ENCODE measurements around the gene ABHD17B. TPM values are rescaled to one million over a fixed set of nuclear protein-coding genes. Genes with fewer than 3 reads are reported as not detected.

The ABHD17B gene
- total and polyA plus RNA-seq, 3 experiments from 2014 or later: 17.0 to 26.6 (median 17.3) TPM

GRCh38 chr9:71937070-71937625, 26.2 kb upstream of the ABHD17B start:
- H3K27ac ChIP-seq (ENCODE audit: low read depth, low read length): no peak overlapping the region
- no peaks in the 10 kb centered on the region for H3K4me1 ChIP-seq (ENCODE audit: insufficient read depth, low read length)
- DNase-seq: no peak
- no peaks in the 10 kb centered on the region for H3K9me3 ChIP-seq (ENCODE audit: low read length)
- Mint-ChIP-seq H3K4me1 (peaks cover 28 to 49% (median 48%) of the 10 kb centered on the region in 3 donors), H3K27me3 (no peaks in the 10 kb centered on the region), H3K9me3 (peaks cover 0 to 7% (median 0%) of the 10 kb centered on the region in 5 donors), H3K4me3 (peak overlapping the region in 1 of 7 donors; percentile 51), H3K36me3 (peaks cover 0 to 4% (median 3%) of the 10 kb centered on the region in 3 donors), H3K27ac (peak overlapping the region in 1 of 8 donors; percentile 48)
- POLR2A ChIA-PET: no interaction called here
- no peaks in the 10 kb centered on the region for H3K36me3 ChIP-seq (ENCODE audit: insufficient read depth, low read length)
- H3K27me3 ChIP-seq (ENCODE audit: insufficient read depth, low read length, poor library complexity, severe bottlenecking): no peaks in the 10 kb centered on the region
- CTCF ChIA-PET: no interaction called here
- H3K4me3 ChIP-seq (ENCODE audit: low read length): no peak overlapping the region

DNA sequence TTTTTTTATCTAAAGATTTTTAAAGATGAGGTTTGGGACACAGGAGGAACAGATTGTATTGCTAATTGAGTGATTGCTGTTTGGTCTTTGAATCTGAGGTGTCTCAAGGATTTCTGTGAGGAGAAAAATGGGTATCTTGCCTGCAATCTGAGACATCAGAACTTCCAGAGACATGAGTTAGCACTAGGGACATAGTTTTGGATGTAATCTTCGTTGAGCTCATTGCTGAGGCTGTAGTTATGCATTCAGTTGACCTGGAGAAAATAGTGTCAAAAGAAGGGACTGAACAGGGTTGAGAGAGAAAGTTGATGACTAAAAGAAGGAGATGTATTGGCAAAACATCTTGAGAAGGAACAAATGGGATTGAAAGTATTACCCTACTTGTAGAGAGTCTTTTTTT, 25.1 kb upstream of the ABHD17B start:
- H3K27me3 ChIP-seq (ENCODE audit: insufficient read depth, low read length, poor library complexity, severe bottlenecking): no peaks in the 10 kb centered on the region
- no peak overlapping the region for H3K4me3 ChIP-seq (ENCODE audit: low read length)
- no peak overlapping the region for H3K4me3 Mint-ChIP-seq
- no peaks in the 10 kb centered on the region for H3K9me3 ChIP-seq (ENCODE audit: low read length)
- H3K36me3 ChIP-seq (ENCODE audit: insufficient read depth, low read length): no peaks in the 10 kb centered on the region
- H3K27ac ChIP-seq (ENCODE audit: low read depth, low read length): no peak overlapping the region
- no peaks in the 10 kb centered on the region for H3K4me1 ChIP-seq (ENCODE audit: insufficient read depth, low read length)
- DNase-seq: no peak
- H3K4me1 Mint-ChIP-seq: peaks cover 19 to 41% (median 38%) of the 10 kb centered on the region in 3 donors
- peaks cover 0 to 7% (median 0%) of the 10 kb centered on the region in 5 donors for H3K9me3 Mint-ChIP-seq
- POLR2A ChIA-PET: interaction anchor here (0.6 kb wide), 1 partner anchor 171 kb away, joined by 4 read pairs; no protein-coding TSS in a partner anchor
- CTCF ChIA-PET: no interaction called here
- peak overlapping the region in 2 of 8 donors; percentile 18 to 64 for H3K27ac Mint-ChIP-seq
- H3K27me3 Mint-ChIP-seq: no peaks in the 10 kb centered on the region
- peaks cover 0 to 7% (median 3%) of the 10 kb centered on the region in 3 donors for H3K36me3 Mint-ChIP-seq

GRCh38 chr9:71931166-71931565, 20.2 kb upstream of the ABHD17B start:
- Histone ChIP-seq H3K9me3 (ENCODE audit: low read length) (no peaks in the 10 kb centered on the region), H3K4me3 (ENCODE audit: low read length) (no peak overlapping the region), H3K27me3 (ENCODE audit: insufficient read depth, low read length, poor library complexity, severe bottlenecking) (no peaks in the 10 kb centered on the region), H3K36me3 (ENCODE audit: insufficient read depth, low read length) (no peaks in the 10 kb centered on the region), H3K27ac (ENCODE audit: low read depth, low read length) (no peak overlapping the region), H3K4me1 (ENCODE audit: insufficient read depth, low read length) (no peaks in the 10 kb centered on the region)
- H3K4me3 Mint-ChIP-seq: no peak overlapping the region
- H3K36me3 Mint-ChIP-seq: peaks cover 0 to 13% (median 7%) of the 10 kb centered on the region in 3 donors
- no peak overlapping the region for H3K27ac Mint-ChIP-seq
- CTCF ChIA-PET: interaction anchor here (1.5 kb wide), 1 partner anchor 10 kb away, joined by 3 read pairs; no protein-coding TSS in a partner anchor
- POLR2A ChIA-PET: no interaction called here
- H3K27me3 Mint-ChIP-seq: no peaks in the 10 kb centered on the region
- peaks cover 11 to 31% (median 20%) of the 10 kb centered on the region in 3 donors for H3K4me1 Mint-ChIP-seq
- H3K9me3 Mint-ChIP-seq: peaks cover 0 to 7% (median 0%) of the 10 kb centered on the region in 5 donors
- DNase-seq: no peak

GRCh38 chr9:71929791-71930440, 18.9 kb upstream of the ABHD17B start:
- no peak for DNase-seq
- Histone ChIP-seq H3K9me3 (ENCODE audit: low read length) (no peaks in the 10 kb centered on the region), H3K4me1 (ENCODE audit: insufficient read depth, low read length) (no peaks in the 10 kb centered on the region), H3K4me3 (ENCODE audit: low read length) (no peak overlapping the region), H3K27ac (ENCODE audit: low read depth, low read length) (no peak overlapping the region), H3K36me3 (ENCODE audit: insufficient read depth, low read length) (no peaks in the 10 kb centered on the region), H3K27me3 (ENCODE audit: insufficient read depth, low read length, poor library complexity, severe bottlenecking) (no peaks in the 10 kb centered on the region)
- CTCF ChIA-PET: no interaction called here
- no peak overlapping the region for H3K4me3 Mint-ChIP-seq
- H3K27ac Mint-ChIP-seq: no peak overlapping the region
- no peaks in the 10 kb centered on the region for H3K27me3 Mint-ChIP-seq
- H3K9me3 Mint-ChIP-seq: peaks cover 0 to 7% (median 0%) of the 10 kb centered on the region in 5 donors
- H3K36me3 Mint-ChIP-seq: peaks cover 0 to 14% (median 5%) of the 10 kb centered on the region in 3 donors
- H3K4me1 Mint-ChIP-seq: peaks cover 4 to 19% (median 7%) of the 10 kb centered on the region in 3 donors
- POLR2A ChIA-PET: no interaction called here

GRCh38 chr9:71929223-71929622, 18.2 kb upstream of the ABHD17B start:
- Histone ChIP-seq H3K4me3 (ENCODE audit: low read length) (no peak overlapping the region), H3K9me3 (ENCODE audit: low read length) (no peaks in the 10 kb centered on the region), H3K27me3 (ENCODE audit: insufficient read depth, low read length, poor library complexity, severe bottlenecking) (no peaks in the 10 kb centered on the region), H3K4me1 (ENCODE audit: insufficient read depth, low read length) (no peaks in the 10 kb centered on the region), H3K27ac (ENCODE audit: low read depth, low read length) (no peak overlapping the region), H3K36me3 (ENCODE audit: insufficient read depth, low read length) (no peaks in the 10 kb centered on the region)
- Mint-ChIP-seq H3K4me1 (peaks cover 3 to 15% (median 5%) of the 10 kb centered on the region in 3 donors), H3K9me3 (peaks cover 0 to 7% (median 0%) of the 10 kb centered on the region in 5 donors), H3K27me3 (no peaks in the 10 kb centered on the region), H3K4me3 (no peak overlapping the region), H3K36me3 (peaks cover 0 to 15% (median 5%) of the 10 kb centered on the region in 3 donors), H3K27ac (no peak overlapping the region)
- POLR2A ChIA-PET: no interaction called here
- DNase-seq: no peak
- CTCF ChIA-PET: no interaction called here

DNA sequence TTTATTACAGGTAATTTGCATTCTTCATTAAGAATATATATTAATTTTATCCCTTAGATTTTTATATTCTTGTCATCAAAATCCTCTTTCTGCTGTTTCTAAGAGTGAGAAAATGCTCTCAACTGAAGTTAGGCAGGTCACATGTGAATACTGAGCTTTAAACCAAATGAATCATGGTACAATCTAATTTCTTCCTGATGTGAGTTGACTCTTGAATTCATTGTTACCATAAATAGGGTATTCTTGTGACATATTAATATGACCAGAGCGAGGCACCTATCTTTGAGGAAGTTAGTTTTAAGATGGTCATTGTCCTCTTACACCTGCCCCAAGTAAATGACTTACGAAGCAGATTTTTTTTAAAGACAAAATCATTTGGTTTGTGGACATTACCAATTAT, 17.8 kb upstream of the ABHD17B start:
- Mint-ChIP-seq H3K4me3 (no peak overlapping the region), H3K9me3 (peaks cover 0 to 7% (median 0%) of the 10 kb centered on the region in 5 donors), H3K27ac (no peak overlapping the region), H3K27me3 (no peaks in the 10 kb centered on the region), H3K4me1 (peaks cover 5 to 14% (median 5%) of the 10 kb centered on the region in 3 donors), H3K36me3 (peaks cover 0 to 19% (median 5%) of the 10 kb centered on the region in 3 donors)
- Histone ChIP-seq H3K4me1 (ENCODE audit: insufficient read depth, low read length) (no peaks in the 10 kb centered on the region), H3K27ac (ENCODE audit: low read depth, low read length) (no peak overlapping the region), H3K36me3 (ENCODE audit: insufficient read depth, low read length) (no peaks in the 10 kb centered on the region), H3K9me3 (ENCODE audit: low read length) (no peaks in the 10 kb centered on the region), H3K4me3 (ENCODE audit: low read length) (no peak overlapping the region), H3K27me3 (ENCODE audit: insufficient read depth, low read length, poor library complexity, severe bottlenecking) (no peaks in the 10 kb centered on the region)
- ChIA-PET CTCF (no interaction called here), POLR2A (no interaction called here)
- DNase-seq: no peak

GRCh38 chr9:71928376-71928775, 17.4 kb upstream of the ABHD17B start:
- Mint-ChIP-seq H3K27ac (no peak overlapping the region), H3K4me1 (peaks cover 5 to 10% (median 9%) of the 10 kb centered on the region in 3 donors), H3K27me3 (no peaks in the 10 kb centered on the region), H3K4me3 (no peak overlapping the region), H3K36me3 (peaks cover 0 to 22% (median 7%) of the 10 kb centered on the region in 3 donors), H3K9me3 (peaks cover 0 to 7% (median 0%) of the 10 kb centered on the region in 5 donors)
- no peak for DNase-seq
- no peaks in the 10 kb centered on the region for H3K27me3 ChIP-seq (ENCODE audit: insufficient read depth, low read length, poor library complexity, severe bottlenecking)
- ChIA-PET CTCF (no interaction called here), POLR2A (no interaction called here)
- H3K27ac ChIP-seq (ENCODE audit: low read depth, low read length): no peak overlapping the region
- H3K4me1 ChIP-seq (ENCODE audit: insufficient read depth, low read length): no peaks in the 10 kb centered on the region
- no peaks in the 10 kb centered on the region for H3K36me3 ChIP-seq (ENCODE audit: insufficient read depth, low read length)
- no peak overlapping the region for H3K4me3 ChIP-seq (ENCODE audit: low read length)
- no peaks in the 10 kb centered on the region for H3K9me3 ChIP-seq (ENCODE audit: low read length)

DNA sequence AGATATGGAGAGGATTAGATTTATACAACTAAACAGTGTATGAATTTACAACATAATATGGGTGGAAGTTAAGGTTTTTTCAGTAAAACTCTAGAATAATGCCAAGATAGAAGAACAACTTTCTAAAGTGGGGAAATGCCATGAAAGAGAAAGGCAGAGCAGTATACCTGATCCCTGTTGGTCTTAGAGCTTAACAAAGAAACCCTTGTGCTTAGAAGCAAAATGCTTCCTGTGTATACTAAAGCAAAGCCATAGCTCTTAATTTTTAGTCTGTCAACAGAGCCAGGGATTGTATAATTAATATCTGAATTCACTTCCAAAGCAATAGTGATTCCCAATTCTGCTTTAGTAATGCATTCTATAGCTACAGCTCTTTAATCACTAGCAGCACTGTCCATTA, 14.8 kb upstream of the ABHD17B start:
- Mint-ChIP-seq H3K27me3 (no peaks in the 10 kb centered on the region), H3K4me3 (no peak overlapping the region), H3K27ac (no peak overlapping the region), H3K9me3 (no peaks in the 10 kb centered on the region), H3K36me3 (peaks cover 0 to 31% (median 9%) of the 10 kb centered on the region in 3 donors), H3K4me1 (peaks cover 11 to 16% (median 12%) of the 10 kb centered on the region in 3 donors)
- Histone ChIP-seq H3K27me3 (ENCODE audit: insufficient read depth, low read length, poor library complexity, severe bottlenecking) (no peaks in the 10 kb centered on the region), H3K36me3 (ENCODE audit: insufficient read depth, low read length) (no peaks in the 10 kb centered on the region), H3K4me1 (ENCODE audit: insufficient read depth, low read length) (no peaks in the 10 kb centered on the region), H3K9me3 (ENCODE audit: low read length) (no peaks in the 10 kb centered on the region), H3K4me3 (ENCODE audit: low read length) (no peak overlapping the region), H3K27ac (ENCODE audit: low read depth, low read length) (no peak overlapping the region)
- no peak for DNase-seq
- CTCF ChIA-PET: no interaction called here
- POLR2A ChIA-PET: no interaction called here
